Heart right ventricle (tissue), 16 donors: ENCODE data around the gene ARHGAP22. TPM values are rescaled to one million over a fixed set of nuclear protein-coding genes. Genes with fewer than 3 reads are reported as not detected.

Experiments used
- ATAC-seq, 8 donors: fragments of 200-7000 bp; cut with Tn5 transposase; one replicate each; pipeline ENCODE4 v1.9.1; 2020; ENCODE audit warnings: mild to moderate bottlenecking in 8 of 8, moderate library complexity in 8 of 8, moderate number of reproducible peaks in 1 of 8
- DNase-seq, 2 donors: peaks; one replicate each; pipeline ENCODE4 v3.0.0-alpha.2; 2020
- H3K27ac ChIP-seq, 10 donors: fragments of 200-600 bp; sonication (generic) in 2 of 10; one replicate each; pipeline versions ENCODE4 v1.5.0 to v1.8.0; 2020 to 2022; ENCODE audit warnings: mild to moderate bottlenecking in 3 of 10
- H3K27me3 ChIP-seq, 7 donors: fragments of 200-600 bp; one replicate each; pipeline ENCODE4 v1.8.0; 2021 to 2022; ENCODE audit warnings: mild to moderate bottlenecking in 2 of 7
- H3K36me3 ChIP-seq, 9 donors: fragments of 200-600 bp; sonication (generic) in 1 of 9; one replicate each; pipeline versions ENCODE4 v1.5.0 to v1.8.0; 2020 to 2022; ENCODE audit warnings: mild to moderate bottlenecking in 2 of 9
- H3K4me1 ChIP-seq, 9 donors: fragments of 200-600 bp; sonication (generic) in 1 of 9; one replicate each; pipeline versions ENCODE4 v1.5.0 to v1.8.0; 2020 to 2022; ENCODE audit warnings: mild to moderate bottlenecking in 4 of 9
- H3K4me3 ChIP-seq, 10 donors: fragments of 200-600 bp; sonication (generic) in 2 of 10; one replicate each; pipeline versions ENCODE4 v1.5.0 to v1.8.0; 2020 to 2022; ENCODE audit warnings: mild to moderate bottlenecking in 7 of 10, moderate library complexity in 2 of 10
- H3K9me3 ChIP-seq, 11 donors: fragments of 200-600 bp in 10 of 11; sonication (generic) in 2 of 11; one replicate each; pipeline versions ENCODE4 v1.5.0 to v1.8.0; 2013 to 2022; ENCODE audit warnings: mild to moderate bottlenecking in 2 of 11, control low read depth in 1 of 11, moderate library complexity in 1 of 11
- CTCF ChIP-seq, 9 donors: fragments of 200-600 bp; sonication (generic) in 2 of 9; IDR thresholded peaks; one replicate each; pipeline versions ENCODE4 v1.5.0 to v1.8.0; 2021 to 2022; ENCODE audit warnings: antibody characterized with exemption in 9 of 9, mild to moderate bottlenecking in 5 of 9, moderate library complexity in 1 of 9
- WGBS, 2 donors: extraction: QIAGEN DNeasy Blood & Tissue Kit; methylation state at CpG; one replicate each; pipeline ENCODE4 v1.1.7; 2013; ENCODE audit warnings: inconsistent platforms in 1 of 2; 5-methylcytosine and 5-hydroxymethylcytosine counted together
- intact Hi-C, 10 donors: fragments of 100-400 bp; cut with DNase I; formaldehyde crosslinking; loops; one replicate each; pipeline versions ENCODE4 v1.11.1 to v1.14.2; 2022
- polyA plus RNA-seq, 2 donors: library from polyadenylated mRNA; stranded (reverse); fragments of 200-250 nt; gene quantifications; one replicate each; pipeline ENCODE4 v1.2.3, GENCODE V29; 2013
- total RNA-seq, 10 donors: library from RNA; stranded (reverse); fragmentation: NEBNext Ultra II Directional in 3 of 10; extraction: Animal tissue kit (Norgen Biotek cat#: 25700) in 3 of 10; gene quantifications; one replicate each; pipeline versions ENCODE4 v1.2.1 to v1.2.4, GENCODE V29; 2021 to 2023
- donor health status: Arrhythmogenic right ventricular cardiomyopathy.
- donor health status: ischemic (EF 13 %, LVEDD 7.1; RV severe dilation, severe dysfunction).
- donor health status: healthy with polysubstance abuse.
- donor health status: DM: no; HTN: yes; CAD: no.
- donor health status: DM: no; HTN: no; CAD: no.
- donor health status: ischemic (EF 25% LVEDD 6.9; RV normal size, moderate dysfunction).
- donor health status: ischemic (EF 25% LVEDD 5.7; RV mildly dilated, moderate dysfunction).
- donor health status: healthy.
- donor health status: DM: yes; HTN: yes; CAD: no.
- donor health status: Ischemic cardiomyopathy.
- donor health status: ischemic (EF 35%, LVEDD 5.7; RV mildly dilated, moderate dysfunction).
- donor health status: nonischemic (EF 11% LVEDD 7.7; RV severe dilation, severe dysfunction).
- donor health status: DM: yes; HTN: yes; CAD: no.
- donor health status: PGD.
- donor health status: ischemic (EF 29% LVEDD 5.4; RV normal size, mild dysfunction).
- donor health status: nonischemic (EF 23%, LVEDD 6.1; RV moderate dilation, normal function).

Gene ARHGAP22
- total and polyA plus RNA-seq, 12 donors: 1.5 to 9.3 (median 2.8) TPM

- no peak overlapping the region for H3K4me3 ChIP-seq
- no peak for TF ChIP-seq CTCF (IDR thresholded peaks at IDR 0.05)
- peaks cover 0 to 18% (median 0%) of the 10 kb centered on the region in 9 donors for H3K4me1 ChIP-seq
- H3K27ac ChIP-seq: no peak overlapping the region
- 97% methylated on average over 4 of the region's 4 CpGs for WGBS, 2 donors
- no peak for ATAC-seq
- peaks cover 0 to 24% (median 12%) of the 10 kb centered on the region in 11 donors for H3K9me3 ChIP-seq
- DNase-seq: no peak
- H3K36me3 ChIP-seq: peaks cover 0 to 51% (median 14%) of the 10 kb centered on the region in 9 donors
- no peaks in the 10 kb centered on the region for H3K27me3 ChIP-seq
- intact Hi-C loops: loop anchor here in 1 of 10 donors (10.0 kb wide), 1 partner anchor 88 kb away; no protein-coding TSS in a partner anchor
These were observed 191.9 kb downstream of the ARHGAP22 start for GRCh38 chr10:48412933-48413332.

- ATAC-seq: no peak
- 96 to 98% methylated on average over 3 of the region's 3 CpGs for WGBS, 2 donors
- intact Hi-C loops: loop anchor here in 1 of 10 donors (10.0 kb wide), 1 partner anchor 87 kb away; no protein-coding TSS in a partner anchor
These were observed 192.8 kb downstream of the ARHGAP22 start for GRCh38 chr10:48412081-48412480.

GRCh38 chr10:48411510-48411909 lies 193.4 kb downstream of the ARHGAP22 start:
- H3K9me3 ChIP-seq: peaks cover 0 to 24% (median 12%) of the 10 kb centered on the region in 11 donors
- peaks cover 0 to 18% (median 0%) of the 10 kb centered on the region in 9 donors for H3K4me1 ChIP-seq
- no peaks in the 10 kb centered on the region for H3K27me3 ChIP-seq
- no peak for ATAC-seq
- DNase-seq: no peak
- H3K27ac ChIP-seq: no peak overlapping the region
- no peak overlapping the region for H3K4me3 ChIP-seq
- 98 to 99% methylated on average over 2 of the region's 2 CpGs for WGBS, 2 donors
- no peak for TF ChIP-seq CTCF (IDR thresholded peaks at IDR 0.05)
- intact Hi-C loops: loop anchor here in 1 of 10 donors (10.0 kb wide), 1 partner anchor 87 kb away; no protein-coding TSS in a partner anchor
- H3K36me3 ChIP-seq: peaks cover 0 to 51% (median 14%) of the 10 kb centered on the region in 9 donors

More at GRCh38 chr10:48412081-48412480, 192.8 kb downstream of the ARHGAP22 start:
- Histone ChIP-seq H3K4me3 (no peak overlapping the region), H3K27me3 (no peaks in the 10 kb centered on the region), H3K36me3 (peaks cover 0 to 51% (median 14%) of the 10 kb centered on the region in 9 donors), H3K4me1 (peaks cover 0 to 18% (median 0%) of the 10 kb centered on the region in 9 donors), H3K27ac (no peak overlapping the region), H3K9me3 (peaks cover 0 to 24% (median 12%) of the 10 kb centered on the region in 11 donors)
- TF ChIP-seq CTCF (IDR thresholded peaks at IDR 0.05): no peak
- DNase-seq: no peak

DNA sequence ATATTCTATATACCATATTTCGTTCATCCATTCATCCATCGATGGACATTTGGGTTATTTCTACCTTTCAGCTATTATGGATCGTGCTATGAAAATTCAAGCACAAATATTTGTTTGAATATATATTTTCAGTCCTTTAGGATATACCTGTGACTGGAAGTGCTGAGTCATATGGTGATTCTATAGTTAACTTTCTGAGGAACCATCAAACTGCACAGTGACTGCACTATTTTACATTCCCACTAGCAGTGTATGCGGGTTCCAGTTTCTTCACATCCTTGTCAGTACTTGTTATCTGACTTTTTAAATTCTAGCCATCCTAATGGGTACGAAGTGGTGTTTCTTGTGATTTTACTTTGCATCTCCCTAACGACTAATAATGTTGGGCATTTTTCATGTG lies 194.4 kb downstream of the ARHGAP22 start:
- no peak for ATAC-seq
- TF ChIP-seq CTCF (IDR thresholded peaks at IDR 0.05): no peak
- Histone ChIP-seq H3K27me3 (no peaks in the 10 kb centered on the region), H3K9me3 (peaks cover 0 to 24% (median 12%) of the 10 kb centered on the region in 11 donors), H3K4me1 (peaks cover 0 to 11% (median 0%) of the 10 kb centered on the region in 9 donors), H3K4me3 (no peak overlapping the region), H3K27ac (no peak overlapping the region), H3K36me3 (peaks cover 0 to 55% (median 14%) of the 10 kb centered on the region in 9 donors)
- WGBS, 2 donors: 97 to 98% methylated on average over 6 of the region's 6 CpGs
- DNase-seq: no peak
- intact Hi-C loops: loop anchor here in 1 of 10 donors (10.0 kb wide), 1 partner anchor 86 kb away; no protein-coding TSS in a partner anchor
